ENCODE results near the gene OR6Y1.

Gene OR6Y1, protein sequence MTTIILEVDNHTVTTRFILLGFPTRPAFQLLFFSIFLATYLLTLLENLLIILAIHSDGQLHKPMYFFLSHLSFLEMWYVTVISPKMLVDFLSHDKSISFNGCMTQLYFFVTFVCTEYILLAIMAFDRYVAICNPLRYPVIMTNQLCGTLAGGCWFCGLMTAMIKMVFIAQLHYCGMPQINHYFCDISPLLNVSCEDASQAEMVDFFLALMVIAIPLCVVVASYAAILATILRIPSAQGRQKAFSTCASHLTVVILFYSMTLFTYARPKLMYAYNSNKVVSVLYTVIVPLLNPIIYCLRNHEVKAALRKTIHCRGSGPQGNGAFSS

DNA sequence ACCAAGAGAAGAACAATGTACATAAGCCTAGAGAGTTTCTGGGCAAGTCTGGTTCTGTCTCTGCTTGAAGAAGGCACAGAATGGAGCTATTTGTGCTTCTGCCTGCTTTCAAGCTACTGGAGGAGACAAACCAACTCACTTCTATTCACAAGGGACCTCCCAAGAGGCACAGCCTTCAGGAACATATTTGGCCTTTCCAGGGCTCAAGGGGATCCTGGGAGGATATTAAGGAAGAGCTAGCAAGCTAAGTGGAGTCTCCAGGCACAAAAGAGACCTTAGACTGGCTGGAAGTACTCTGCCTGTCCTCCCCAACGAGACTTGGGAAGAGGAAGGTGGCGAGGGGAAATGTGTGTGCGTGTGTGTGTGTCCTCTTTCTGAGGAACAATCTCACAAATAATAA lies at the start of gene OR6Y1:
Gene OR6Y1, minus strand, starts transcription at position 54 of the 400 bp plus-strand sequence. CDS start 6,300 bp downstream, outside the sequence.
- no peak for DNase-seq

- DNase-seq, result no peak
Measured at GRCh38 chr1:158600735-158601134, 46.5 kb upstream of the OR6Y1 start.

DNA sequence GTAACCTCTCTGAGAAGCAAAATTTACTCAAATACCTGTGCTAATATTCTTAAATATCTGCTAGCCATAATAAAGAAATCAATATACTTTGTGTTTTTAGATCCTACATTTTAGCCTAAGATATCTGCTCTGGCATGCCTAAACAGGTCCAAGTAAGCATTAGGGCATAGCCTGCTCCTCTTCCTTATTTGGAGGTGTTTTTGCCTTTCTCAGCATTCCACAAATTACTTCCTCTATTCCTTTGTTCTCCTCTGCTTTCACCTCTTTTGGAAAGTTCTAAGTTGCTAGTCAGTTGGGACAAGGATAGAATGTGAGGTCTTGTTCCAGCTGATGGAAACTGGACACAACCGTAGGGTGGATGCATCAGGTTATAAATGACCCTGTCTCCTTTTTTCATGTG lies 32.7 kb upstream of the OR6Y1 start:
- no peak for DNase-seq

DNA sequence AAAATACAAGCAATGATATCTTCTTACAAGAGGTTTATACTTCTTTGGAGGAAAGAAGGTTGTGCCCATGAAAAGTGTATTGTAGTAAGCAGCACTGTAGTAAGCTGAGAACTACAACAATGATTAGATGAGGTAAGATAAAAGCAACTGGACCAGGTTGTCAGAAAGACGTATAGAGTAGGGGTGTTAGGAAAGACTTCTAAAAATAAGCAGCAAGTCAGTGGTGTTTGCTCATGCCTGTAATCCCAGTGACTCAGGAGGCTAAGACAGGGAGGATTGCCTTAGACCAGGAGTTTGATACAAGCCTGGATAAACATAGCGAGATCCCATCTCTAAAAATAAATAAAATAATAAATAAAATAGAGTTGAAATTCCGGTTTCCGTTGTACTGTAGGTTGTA lies 29.8 kb upstream of the OR6Y1 start:
- DNase-seq, result no peak

DNA sequence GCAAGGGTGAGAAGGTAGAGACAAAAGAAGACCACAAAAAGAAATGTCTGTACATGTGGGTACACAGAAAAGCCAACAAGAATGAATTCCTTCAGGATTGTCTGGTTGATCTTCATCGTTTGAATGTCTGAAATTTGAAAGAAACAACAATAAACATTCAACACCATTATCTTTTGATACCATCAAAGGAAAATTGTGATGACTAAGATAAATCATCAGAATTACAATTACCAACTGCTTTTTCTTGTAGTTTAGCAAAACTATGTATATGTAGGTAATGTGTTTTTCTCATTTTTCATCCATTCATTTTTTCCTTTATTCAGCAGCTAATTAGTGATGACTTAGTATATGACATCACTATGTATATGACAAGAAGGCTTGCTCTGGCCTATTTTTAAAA lies 25.5 kb upstream of the OR6Y1 start, which contains the start of gene OR10X1:
Gene OR10X1, minus strand, starts transcription at position 167 of the 400 bp plus-strand sequence. Its CDS starts 0 bp downstream, at position 167.
- DNase-seq, result no peak

DNA sequence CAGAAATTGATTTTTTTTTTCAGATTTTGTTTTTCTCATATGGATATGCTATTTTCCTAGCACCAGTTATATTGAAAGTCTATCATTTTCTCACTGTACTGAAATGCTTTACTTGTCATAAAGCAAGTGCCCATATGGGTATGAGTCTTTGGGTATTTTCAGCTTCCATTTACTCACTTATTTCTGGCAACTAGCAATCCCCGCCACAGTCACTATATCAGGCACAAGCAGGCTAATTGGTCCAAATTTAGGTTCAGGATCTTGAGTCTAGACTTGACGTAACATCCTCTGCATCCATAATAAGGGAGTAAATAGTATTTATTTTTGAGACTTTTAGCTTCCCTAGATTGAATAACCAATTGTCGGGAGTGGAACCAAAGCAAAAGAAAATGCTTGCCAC lies 23.4 kb upstream of the OR6Y1 start:
- DNase-seq, result no peak

DNA sequence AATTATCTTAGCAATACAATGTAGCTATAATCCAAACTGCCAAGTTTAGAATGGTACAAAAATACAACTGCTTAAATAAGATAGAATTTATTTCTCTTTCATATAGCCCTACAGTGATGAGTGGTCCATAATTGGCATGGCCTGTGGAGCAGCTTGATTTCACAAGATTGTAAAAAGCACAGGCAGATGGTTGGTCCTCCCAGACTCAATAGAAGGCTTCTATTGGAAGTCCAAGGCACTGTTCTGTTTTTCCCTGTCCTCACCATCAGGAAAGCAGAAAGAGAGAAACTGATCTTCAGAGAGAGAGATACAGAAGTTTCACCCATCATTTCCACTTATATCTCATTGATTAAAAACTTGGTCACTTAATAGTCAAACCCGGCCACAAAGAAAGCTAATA lies 18.0 kb upstream of the OR6Y1 start:
- DNase-seq, result no peak

DNA sequence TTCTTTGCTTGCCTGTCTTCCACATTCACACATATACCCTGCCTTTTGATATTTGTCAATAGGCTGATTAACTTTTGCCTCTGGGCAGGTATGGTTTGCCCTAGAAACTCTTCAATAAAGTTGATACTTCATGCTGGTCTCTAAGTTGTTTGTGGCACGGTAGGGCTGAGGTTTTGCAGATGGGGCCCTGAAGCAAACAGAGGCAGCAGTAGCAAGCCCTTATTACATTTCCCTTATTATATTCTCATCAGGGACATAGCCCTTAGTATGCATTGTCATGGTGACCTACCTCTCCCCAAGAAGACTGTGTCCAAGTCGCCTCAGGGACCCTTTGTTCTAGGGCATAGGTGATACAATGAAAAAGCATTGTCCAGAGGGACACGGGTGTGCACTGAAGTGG lies 16.3 kb upstream of the OR6Y1 start, which contains the start of gene OR6P1:
Gene OR6P1, minus strand, starts transcription at position 101 of the 400 bp plus-strand sequence. CDS start 6,976 bp downstream, outside the sequence.
- no peak for DNase-seq

DNA sequence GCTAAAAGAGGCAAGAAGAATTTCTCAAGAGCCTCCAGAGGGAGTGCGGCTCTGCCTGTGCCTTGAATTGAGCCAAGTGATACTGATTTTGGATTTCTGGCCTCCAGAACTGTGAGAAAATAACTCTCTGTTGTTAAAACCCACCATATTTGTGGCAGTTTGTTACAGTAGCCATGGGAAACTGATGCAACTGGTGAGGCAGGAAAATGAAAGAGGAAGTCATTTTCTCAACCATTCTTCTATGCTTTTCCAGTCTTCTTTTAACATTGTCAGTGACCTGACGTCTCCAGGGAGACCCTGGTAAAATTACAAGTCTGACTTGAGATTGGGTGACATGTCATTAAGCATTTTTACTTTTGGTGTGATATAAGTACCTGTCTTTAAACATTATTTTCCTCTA lies 10.4 kb upstream of the OR6Y1 start:
- no peak for DNase-seq

DNA sequence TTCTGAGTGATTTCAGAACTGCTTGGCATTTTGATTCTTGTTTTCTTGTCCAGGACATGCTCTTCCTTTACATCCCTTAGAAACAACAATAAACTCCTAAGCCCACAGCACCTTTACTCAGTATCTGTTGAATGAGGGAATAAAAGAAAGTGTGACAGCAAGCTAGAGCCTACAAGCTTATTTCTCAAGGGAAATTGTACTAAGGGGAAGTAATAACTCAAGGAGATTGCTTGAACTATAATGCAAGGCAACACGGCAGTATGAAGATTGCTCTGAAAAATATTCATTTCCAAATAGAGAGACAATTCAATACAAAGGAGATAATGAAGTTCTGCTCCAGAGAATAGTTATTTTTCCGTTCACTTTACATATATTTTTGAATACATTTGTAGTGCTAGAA lies 9.6 kb upstream of the OR6Y1 start:
- no peak for DNase-seq

GRCh38 chr1:158559696-158560095 lies 5.5 kb upstream of the OR6Y1 start:
- DNase-seq, result no peak

GRCh38 chr1:158552296-158552695 lies 1.9 kb downstream of the OR6Y1 start:
- no peak for DNase-seq

DNA sequence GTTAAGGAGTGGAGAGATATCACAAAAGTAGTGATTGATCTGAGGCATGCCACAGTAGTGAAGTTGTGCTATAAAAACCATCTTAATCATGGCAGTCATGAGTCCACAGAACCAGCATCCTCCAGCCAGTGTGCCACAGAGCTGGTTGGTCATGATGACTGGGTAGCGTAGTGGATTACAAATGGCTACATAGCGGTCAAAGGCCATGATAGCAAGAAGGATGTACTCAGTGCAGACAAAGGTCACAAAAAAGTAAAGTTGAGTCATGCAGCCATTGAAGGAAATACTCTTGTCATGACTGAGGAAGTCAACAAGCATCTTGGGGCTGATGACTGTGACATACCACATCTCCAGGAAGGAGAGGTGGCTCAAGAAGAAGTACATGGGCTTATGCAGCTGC lies 6.7 kb downstream of the OR6Y1 start:
- no peak for DNase-seq

- DNase-seq, result no peak
Measured at GRCh38 chr1:158537609-158538008, 16.6 kb downstream of the OR6Y1 start.

GRCh38 chr1:158534496-158534895 lies 19.7 kb downstream of the OR6Y1 start:
- DNase-seq, result no peak

DNA sequence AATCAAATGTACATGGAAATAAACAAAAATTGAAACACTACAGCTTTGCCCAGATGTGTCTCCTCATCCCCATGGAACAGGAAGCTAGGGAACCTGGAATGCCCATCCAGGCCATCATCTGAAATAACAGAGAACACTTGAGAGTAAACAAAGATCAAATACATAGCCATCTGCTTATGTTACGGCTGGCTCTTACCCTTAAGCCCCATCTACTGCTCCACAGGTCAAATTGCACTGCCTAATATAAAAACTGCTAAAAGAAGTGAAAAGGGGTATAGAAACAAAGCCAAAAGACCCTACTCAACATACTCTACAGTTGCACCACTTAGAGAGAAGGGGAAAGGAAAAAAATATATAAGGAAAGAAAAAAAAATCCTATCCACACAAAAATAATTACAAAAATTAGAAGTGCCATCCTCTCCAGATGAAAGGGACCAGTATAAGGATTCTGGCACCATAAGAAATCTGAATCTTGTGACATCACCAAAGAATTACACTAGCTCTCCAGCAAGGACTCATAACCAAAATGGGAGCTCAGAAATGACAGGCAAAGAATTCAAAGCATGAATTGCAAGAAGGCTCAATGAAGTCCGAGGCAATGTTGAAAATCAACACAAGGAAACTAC lies 26.9 kb downstream of the OR6Y1 start:
- DNase-seq, result peak; percentile 68 to 76

DNA sequence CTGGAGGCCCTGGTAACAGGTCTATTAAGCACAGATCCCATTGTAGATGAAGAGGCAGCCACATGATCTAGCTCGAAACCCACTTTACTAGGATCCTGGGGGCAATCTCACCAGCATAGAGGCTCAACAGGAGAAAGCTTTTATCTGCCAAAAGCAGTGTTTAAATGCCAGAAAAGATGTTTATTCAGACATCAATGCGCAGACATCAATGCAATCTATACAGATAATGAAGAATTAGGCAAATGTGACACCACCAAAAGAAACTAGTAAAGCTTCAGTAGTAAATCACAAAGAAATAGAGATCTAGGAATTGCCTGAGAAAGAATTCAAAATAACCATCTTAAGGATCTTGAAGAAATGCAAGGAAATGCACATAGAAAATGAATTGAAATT lies 32.5 kb downstream of the OR6Y1 start:
- no peak for DNase-seq

DNA sequence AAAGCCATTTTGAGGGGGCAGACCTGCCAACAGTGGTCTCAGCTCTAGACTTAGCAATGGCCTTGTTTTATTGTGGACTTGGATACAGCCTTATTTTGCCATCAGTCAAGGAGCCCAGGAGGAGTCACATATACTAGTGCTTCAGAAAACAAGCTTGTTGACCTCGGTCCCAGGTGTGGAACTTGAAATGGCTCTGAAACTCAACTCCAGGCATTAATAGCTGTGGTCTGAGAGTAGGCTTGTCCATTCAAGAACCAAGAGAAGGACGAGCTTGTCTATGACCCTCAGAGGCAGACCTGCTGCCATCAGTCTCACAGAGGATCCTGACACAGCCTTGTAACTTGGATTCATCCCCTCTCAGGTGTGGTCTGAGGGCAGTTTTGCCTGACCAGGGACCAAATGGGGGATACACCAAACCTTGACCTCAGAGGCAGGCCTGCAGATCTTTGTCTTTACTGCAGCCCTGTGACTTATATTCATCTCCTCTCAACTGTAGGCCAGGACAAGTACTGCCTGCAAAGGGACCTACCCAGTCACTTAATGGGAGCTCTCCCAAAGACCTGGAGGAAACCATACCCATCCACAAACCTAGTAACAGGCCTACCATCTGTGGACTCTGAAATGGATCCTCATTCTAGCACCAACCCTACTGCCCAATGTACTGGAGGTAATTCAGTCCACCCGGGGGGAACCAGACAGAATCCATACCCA lies 33.1 kb downstream of the OR6Y1 start:
- no peak for DNase-seq

DNA sequence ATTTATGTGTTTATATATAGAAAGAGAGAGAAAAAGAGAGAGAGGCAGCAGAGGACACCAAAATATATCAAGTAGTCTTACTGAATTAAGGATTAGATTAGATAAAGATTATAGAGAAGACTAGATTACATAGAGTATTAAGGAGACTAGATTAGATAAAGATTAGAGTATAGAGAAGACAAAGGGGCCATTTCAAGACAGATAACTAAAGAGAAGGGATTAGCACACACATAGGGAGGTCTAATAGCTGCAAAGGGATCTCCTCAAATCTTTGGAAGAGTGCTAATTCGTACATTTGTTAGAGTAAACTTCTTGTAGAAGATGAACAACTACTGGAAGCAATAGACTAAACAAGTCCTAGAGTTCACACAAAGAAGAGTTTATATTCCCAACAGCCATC lies 34.2 kb downstream of the OR6Y1 start:
- DNase-seq, result no peak

DNA sequence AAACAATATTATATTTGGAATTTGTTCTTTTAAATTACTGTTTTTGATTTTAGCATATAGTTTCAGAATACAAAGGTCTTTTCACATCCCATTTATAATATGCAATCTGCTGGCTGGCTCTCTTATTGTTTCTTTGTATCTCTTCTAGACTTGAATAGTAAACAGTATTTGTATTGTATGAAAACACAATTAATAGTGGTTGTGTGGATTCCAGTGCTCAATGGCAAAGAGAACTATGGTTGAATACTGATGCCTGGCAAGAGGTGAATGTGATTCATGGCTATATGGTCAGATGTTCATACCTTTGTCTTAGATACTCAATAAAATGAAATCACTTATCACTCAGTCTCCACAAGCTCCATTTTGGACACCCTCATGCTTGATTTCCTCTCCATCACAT lies 37.2 kb downstream of the OR6Y1 start:
- no peak for DNase-seq

- peak in 1 of 2 experiments; percentile 22 for DNase-seq
Measured at GRCh38 chr1:158509471-158510156, 44.6 kb downstream of the OR6Y1 start.

- DNase-seq, result no peak
Measured at GRCh38 chr1:158507511-158507910, 46.7 kb downstream of the OR6Y1 start.

- DNase-seq, result peak; percentile 38 to 51
Measured at GRCh38 chr1:158506369-158506987, 47.7 kb downstream of the OR6Y1 start.
